NOMO-1 treated with DMSO at 0.1 percent for 48 hours (cell line): Measurements from ENCODE around the gene KCNQ1.

ENCODE experiments used
- DNase-seq: peaks from one replicate; lab custom pipeline; 2025; ENCODE audit not compliant: unreplicated experiment; lab: John Stamatoyannopoulos, UW

Gene KCNQ1

GRCh38 chr11:2752204-2752770 is 307.5 kb downstream of the KCNQ1 start:
- DNase-seq = no peak

GRCh38 chr11:2752923-2753322 is 308.1 kb downstream of the KCNQ1 start:
- no peak for DNase-seq

GRCh38 chr11:2754008-2754407 is 309.2 kb downstream of the KCNQ1 start:
- DNase-seq = no peak

GRCh38 chr11:2755071-2755470 is 310.3 kb downstream of the KCNQ1 start:
- no peak for DNase-seq

GRCh38 chr11:2758751-2759150 is 313.9 kb downstream of the KCNQ1 start:
- no peak for DNase-seq

GRCh38 chr11:2759228-2760195 is 314.7 kb downstream of the KCNQ1 start:
- no peak for DNase-seq

- DNase-seq = no peak
Measured at GRCh38 chr11:2760196-2760871, 315.5 kb downstream of the KCNQ1 start.

GRCh38 chr11:2761131-2762030 is 316.6 kb downstream of the KCNQ1 start:
- DNase-seq = no peak

- DNase-seq = no peak
Measured at GRCh38 chr11:2762031-2762380, 317.2 kb downstream of the KCNQ1 start.

GRCh38 chr11:2762451-2762850 is 317.6 kb downstream of the KCNQ1 start:
- no peak for DNase-seq

- DNase-seq = no peak
Measured at GRCh38 chr11:2763984-2764383, 319.2 kb downstream of the KCNQ1 start.

GRCh38 chr11:2765491-2765890 is 320.7 kb downstream of the KCNQ1 start:
- no peak for DNase-seq

- DNase-seq = no peak
Measured at GRCh38 chr11:2766166-2766565, 321.4 kb downstream of the KCNQ1 start.

GRCh38 chr11:2767071-2767470 is 322.3 kb downstream of the KCNQ1 start:
- no peak for DNase-seq

- DNase-seq = no peak
Measured at GRCh38 chr11:2767801-2768200, 323.0 kb downstream of the KCNQ1 start.

GRCh38 chr11:2768471-2769408 is 323.9 kb downstream of the KCNQ1 start:
- no peak for DNase-seq

- no peak for DNase-seq
Measured at GRCh38 chr11:2769409-2770095, 324.7 kb downstream of the KCNQ1 start.

- DNase-seq = no peak
Measured at GRCh38 chr11:2770096-2770751, 325.4 kb downstream of the KCNQ1 start.
